GM06990 (cell line): ENCODE measurements around the gene CEP112.
A peak's percentile ranks its signal among the peaks of the same experiment; 100 is the strongest.

ENCODE experiments used
- DNase-seq: peaks from one replicate; pipeline ENCODE4 v3.0.0-alpha.2; 2011; ENCODE audit not compliant: insufficient read length; ENCODE audit errors: extremely low read depth
- H3K27me3 ChIP-seq: replicated peaks from 2 replicates; pipeline ENCODE4 v1.6.0; 2011; ENCODE audit warnings: low read length; ENCODE audit not compliant: control insufficient read depth, insufficient read depth
- H3K36me3 ChIP-seq: 2 replicates; pipeline ENCODE4 v1.5.1; 2011; ENCODE audit warnings: low read length; ENCODE audit not compliant: control insufficient read depth, insufficient read depth
- H3K4me3 ChIP-seq: replicated peaks from 2 replicates; pipeline ENCODE4 v1.5.1; 2011; ENCODE audit warnings: low read depth, mild to moderate bottlenecking, control low read depth, low read length
- TF ChIP-seq, protein P1 (sequence below): IDR thresholded peaks from 2 replicates; pipeline ENCODE4 v1.5.1; 2011; ENCODE audit warnings: low read length, control low read depth, mild to moderate bottlenecking, inconsistent platforms; ENCODE audit not compliant: insufficient read depth, poor library complexity, severe bottlenecking

Gene CEP112

DNA sequence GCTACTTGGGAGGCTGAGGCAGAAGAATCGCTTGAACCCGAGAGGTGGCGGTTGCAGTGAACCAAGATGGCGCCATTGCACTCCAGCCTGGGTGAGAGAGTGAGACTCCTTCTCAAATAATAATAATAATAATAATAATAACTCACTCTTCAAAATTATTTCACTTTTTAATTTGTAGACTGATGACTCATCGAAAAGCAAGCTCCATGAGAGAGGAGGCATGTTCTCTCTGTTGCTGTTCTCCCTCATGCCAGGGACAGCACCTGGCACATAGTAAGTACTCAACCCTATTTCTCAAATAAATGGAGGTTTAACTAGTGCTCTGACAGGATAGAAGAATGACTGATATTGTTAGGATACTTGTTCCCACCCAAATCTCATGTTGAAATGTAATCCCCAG lies 265.3 kb downstream of the CEP112 start:
- no peak for DNase-seq
- Histone ChIP-seq H3K36me3 (no peaks in the 10 kb centered on the region), H3K4me3 (no peak overlapping the region), H3K27me3 (no peaks in the 10 kb centered on the region)
- TF ChIP-seq, protein P1, sequence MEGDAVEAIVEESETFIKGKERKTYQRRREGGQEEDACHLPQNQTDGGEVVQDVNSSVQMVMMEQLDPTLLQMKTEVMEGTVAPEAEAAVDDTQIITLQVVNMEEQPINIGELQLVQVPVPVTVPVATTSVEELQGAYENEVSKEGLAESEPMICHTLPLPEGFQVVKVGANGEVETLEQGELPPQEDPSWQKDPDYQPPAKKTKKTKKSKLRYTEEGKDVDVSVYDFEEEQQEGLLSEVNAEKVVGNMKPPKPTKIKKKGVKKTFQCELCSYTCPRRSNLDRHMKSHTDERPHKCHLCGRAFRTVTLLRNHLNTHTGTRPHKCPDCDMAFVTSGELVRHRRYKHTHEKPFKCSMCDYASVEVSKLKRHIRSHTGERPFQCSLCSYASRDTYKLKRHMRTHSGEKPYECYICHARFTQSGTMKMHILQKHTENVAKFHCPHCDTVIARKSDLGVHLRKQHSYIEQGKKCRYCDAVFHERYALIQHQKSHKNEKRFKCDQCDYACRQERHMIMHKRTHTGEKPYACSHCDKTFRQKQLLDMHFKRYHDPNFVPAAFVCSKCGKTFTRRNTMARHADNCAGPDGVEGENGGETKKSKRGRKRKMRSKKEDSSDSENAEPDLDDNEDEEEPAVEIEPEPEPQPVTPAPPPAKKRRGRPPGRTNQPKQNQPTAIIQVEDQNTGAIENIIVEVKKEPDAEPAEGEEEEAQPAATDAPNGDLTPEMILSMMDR: no peak

DNA sequence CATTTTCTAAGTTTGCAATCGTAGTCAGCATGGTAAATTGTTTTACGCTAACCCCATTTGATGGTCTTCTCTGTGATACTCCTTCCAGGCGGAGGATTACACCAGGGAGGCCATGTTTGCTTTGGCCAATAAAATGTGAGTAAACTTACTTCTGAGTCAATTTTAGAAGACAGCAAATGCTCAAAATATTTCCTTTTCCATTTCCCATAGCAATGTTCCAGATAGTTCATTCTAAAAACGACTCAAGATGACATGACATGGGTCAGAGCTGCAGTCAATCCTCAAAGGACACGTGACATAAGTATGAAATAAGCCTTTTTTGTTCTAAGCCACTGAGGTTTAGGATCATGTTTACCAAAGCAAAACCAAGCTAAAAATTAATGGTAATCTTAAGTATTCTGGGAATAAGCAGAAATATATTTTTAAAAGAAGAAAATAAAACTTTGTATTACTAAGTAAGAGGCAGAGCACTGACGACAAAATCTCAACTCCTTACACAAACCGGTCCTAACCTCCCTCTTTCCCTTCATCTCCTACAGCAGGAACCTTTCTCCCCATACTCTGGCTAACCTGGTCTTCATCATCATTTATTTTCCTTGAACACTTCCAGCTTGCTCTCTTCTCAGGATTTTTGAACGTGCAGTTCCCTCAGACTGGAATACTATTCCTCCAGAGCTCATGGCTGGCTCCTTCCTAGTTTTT lies 266.2 kb downstream of the CEP112 start:
- Histone ChIP-seq H3K27me3 (no peaks in the 10 kb centered on the region), H3K36me3 (no peaks in the 10 kb centered on the region), H3K4me3 (no peak overlapping the region)
- TF ChIP-seq, protein P1: no peak
- no peak for DNase-seq

DNA sequence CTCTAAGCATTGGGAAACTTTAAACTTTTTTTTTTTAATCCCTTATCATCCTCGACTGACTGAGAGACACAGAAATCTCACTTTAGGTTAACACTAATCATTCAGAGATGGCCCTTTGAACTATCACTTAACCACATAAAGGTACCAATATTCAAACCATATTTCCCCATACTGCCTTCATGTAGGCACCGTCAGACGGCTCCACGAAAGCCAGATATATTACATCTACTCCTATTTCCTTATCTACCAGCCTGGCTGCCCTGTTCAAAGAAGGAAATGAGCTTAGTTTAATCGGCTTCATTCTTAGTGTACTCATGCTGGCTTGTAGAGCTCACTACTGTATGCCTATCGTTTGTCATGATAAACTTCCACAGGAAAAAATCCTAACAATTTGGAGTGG lies 270.9 kb downstream of the CEP112 start:
- no peaks in the 10 kb centered on the region for H3K27me3 ChIP-seq
- DNase-seq: no peak
- no peak overlapping the region for H3K4me3 ChIP-seq
- TF ChIP-seq, protein P1: no peak
- H3K36me3 ChIP-seq: no peaks in the 10 kb centered on the region

DNA sequence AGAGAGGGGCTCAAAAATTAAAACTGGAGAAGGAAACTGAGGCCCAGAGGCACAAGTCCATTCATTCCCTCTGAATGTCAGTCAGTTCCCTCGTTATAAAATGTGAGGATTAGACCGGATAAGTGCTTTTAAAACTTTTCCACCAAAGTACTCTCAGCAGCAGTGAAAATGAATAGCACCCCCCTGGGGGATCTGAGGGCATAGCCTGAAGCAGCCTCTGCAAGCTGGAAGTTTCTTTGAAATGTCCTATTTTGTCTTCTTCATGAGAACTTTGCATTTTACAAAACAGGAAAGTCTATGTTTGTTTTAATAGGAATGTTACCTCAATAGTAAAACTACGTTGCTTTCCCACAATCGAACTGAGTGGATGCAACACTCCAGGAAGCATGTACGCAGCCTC lies 273.0 kb downstream of the CEP112 start:
- Histone ChIP-seq H3K4me3 (no peak overlapping the region), H3K27me3 (no peaks in the 10 kb centered on the region), H3K36me3 (no peaks in the 10 kb centered on the region)
- DNase-seq: no peak
- TF ChIP-seq, protein P1: peak; percentile 6

DNA sequence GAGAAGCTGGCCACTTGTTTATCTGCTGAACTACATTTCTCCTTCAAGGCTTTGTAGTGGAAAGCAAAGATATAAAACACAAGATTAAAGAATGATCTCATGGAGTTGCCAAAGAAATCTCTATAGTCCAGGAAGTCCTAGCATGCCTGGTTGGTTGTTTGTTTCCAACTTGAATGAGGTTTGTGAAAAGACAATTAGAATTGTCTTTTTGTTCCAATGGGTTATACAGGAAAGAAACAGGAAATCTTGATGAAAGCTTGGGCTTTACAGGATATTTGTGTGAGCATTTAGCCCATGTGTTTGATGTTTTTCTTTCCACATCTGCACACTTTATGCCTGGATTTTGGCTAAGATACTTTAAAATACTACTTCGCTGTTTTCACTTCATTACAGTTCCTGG lies 273.4 kb downstream of the CEP112 start:
- no peak overlapping the region for H3K4me3 ChIP-seq
- H3K36me3 ChIP-seq: no peaks in the 10 kb centered on the region
- TF ChIP-seq, protein P1: no peak
- no peak for DNase-seq
- H3K27me3 ChIP-seq: no peaks in the 10 kb centered on the region

DNA sequence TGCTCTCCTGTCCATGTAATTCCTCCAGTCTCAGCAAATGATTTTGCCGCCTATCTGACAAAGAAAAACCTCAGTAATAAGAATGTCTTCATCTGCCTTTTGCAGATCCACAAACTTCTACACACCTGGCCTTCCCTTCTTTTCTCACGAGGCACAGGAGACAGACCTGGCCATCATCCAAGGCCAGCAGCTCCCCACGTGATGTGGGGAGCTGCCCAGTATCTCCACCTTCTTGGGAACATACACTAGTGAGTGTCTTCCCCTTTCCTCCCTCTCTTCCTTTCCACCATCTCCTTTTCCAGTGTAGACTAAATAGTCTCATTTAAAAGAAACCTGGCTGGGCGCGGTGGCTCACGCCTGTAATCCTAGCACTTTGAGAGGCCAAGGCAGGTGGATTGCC lies 274.4 kb downstream of the CEP112 start:
- TF ChIP-seq, protein P1: no peak
- Histone ChIP-seq H3K4me3 (no peak overlapping the region), H3K36me3 (no peaks in the 10 kb centered on the region), H3K27me3 (no peaks in the 10 kb centered on the region)
- no peak for DNase-seq
